Testis (tissue), 3 donors: ENCODE data around the gene DCLRE1B. TPM values are rescaled to one million over a fixed set of nuclear protein-coding genes. Genes with fewer than 3 reads are reported as not detected.

ENCODE experiments used
- DNase-seq: peaks from one replicate; pipeline ENCODE4 v3.0.0-alpha.2; 2019
- H3K27ac ChIP-seq, 2 donors: fragments of 200-600 bp; sonication (generic); one replicate each; pipeline ENCODE4 v1.5.1; 2019
- H3K27me3 ChIP-seq: fragments of 200-600 bp; sonication (generic); one replicate; pipeline ENCODE4 v1.5.1; 2019
- H3K36me3 ChIP-seq: fragments of 200-600 bp; sonication (generic); one replicate; pipeline ENCODE4 v1.5.1; 2017; ENCODE audit warnings: low read depth; ENCODE audit errors: missing control alignments
- H3K4me1 ChIP-seq: fragments of 200-600 bp; sonication (generic); one replicate; pipeline ENCODE4 v1.5.1; 2019
- H3K4me3 ChIP-seq, 2 donors: fragments of 200-600 bp; sonication (generic); one replicate each; pipeline ENCODE4 v1.5.1; 2017 to 2019
- H3K9me3 ChIP-seq: fragments of 200-600 bp; sonication (generic); one replicate; pipeline ENCODE4 v1.5.1; 2017
- POLR2A ChIP-seq: fragments of 450-650 bp; IDR thresholded peaks from one replicate; pipeline ENCODE4 v1.6.1; 2017; ENCODE audit warnings: antibody characterized with exemption, mild to moderate bottlenecking, moderate library complexity
- WGBS, 2 donors: methylation state at CpG; one replicate each; pipeline ENCODE4 v1.1.5; 2018; 5-methylcytosine and 5-hydroxymethylcytosine counted together
- intact Hi-C: fragments of 100-400 bp; cut with DNase I; formaldehyde crosslinking; loops from one replicate; pipeline ENCODE4 v1.15.1; 2023; ENCODE audit warnings: low total_unique reads
- polyA plus RNA-seq: library from polyadenylated mRNA; stranded (reverse); fragments of 350-450 nt; fragmentation: Illumina TruSeq; extraction: RNeasy Lipid Tissue Mini Kit (QIAGEN cat#74804); gene quantifications from one replicate; pipeline ENCODE4 v1.2.3, GENCODE V29; 2014; ENCODE audit warnings: low read depth, low replicate concordance; ENCODE audit not compliant: insufficient read depth
- total RNA-seq, 2 donors: library from RNA; depleted of rRNA; stranded (reverse); fragments of >200 nt; gene quantifications; one replicate each; pipeline ENCODE4 v1.2.3, GENCODE V29; 2016
- TF ChIP-seq, protein P1 (sequence below), 3 experiments: fragments of 450-650 bp in 2 of 3; fragments of 200-600 bp in 1 of 3; sonication (generic) in 1 of 3; IDR thresholded peaks; one replicate each; pipeline ENCODE4 v1.5.1; 2016 to 2019; ENCODE audit warnings: antibody characterized with exemption in 3 of 3, mild to moderate bottlenecking in 2 of 3, moderate library complexity in 1 of 3

DCLRE1B gene
- total and polyA plus RNA-seq, 3 donors from 2014 or later: 6.7 to 8.3 (median 7.7) TPM

DNA sequence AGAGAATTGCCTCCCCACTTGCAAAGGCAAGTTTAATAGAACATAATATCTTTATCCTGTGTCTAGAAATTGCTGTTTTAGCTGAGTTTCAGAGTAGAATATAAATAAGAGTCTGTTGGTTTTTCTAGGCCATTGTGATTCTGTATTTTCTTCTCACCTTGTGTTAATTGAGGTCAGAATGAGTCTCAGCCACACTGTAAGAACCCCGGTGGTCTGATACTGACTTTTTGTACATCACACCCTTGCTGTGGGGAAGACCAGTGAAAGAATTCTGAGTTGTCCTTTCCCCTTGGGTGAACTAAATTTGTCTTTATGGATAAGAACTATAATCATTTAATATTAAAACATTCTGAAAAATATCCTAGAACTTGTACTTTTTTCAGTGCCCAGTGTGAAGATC lies 30.8 kb downstream of the DCLRE1B start:
- Histone ChIP-seq H3K4me3 (no peak overlapping the region), H3K36me3 (no peaks in the 10 kb centered on the region), H3K4me1 (peaks cover 42% of the 10 kb centered on the region), H3K27me3 (no peaks in the 10 kb centered on the region), H3K27ac (no peak overlapping the region), H3K9me3 (no peaks in the 10 kb centered on the region)
- intact Hi-C loops: no loop called here
- no peak for DNase-seq
- TF ChIP-seq, protein P1, sequence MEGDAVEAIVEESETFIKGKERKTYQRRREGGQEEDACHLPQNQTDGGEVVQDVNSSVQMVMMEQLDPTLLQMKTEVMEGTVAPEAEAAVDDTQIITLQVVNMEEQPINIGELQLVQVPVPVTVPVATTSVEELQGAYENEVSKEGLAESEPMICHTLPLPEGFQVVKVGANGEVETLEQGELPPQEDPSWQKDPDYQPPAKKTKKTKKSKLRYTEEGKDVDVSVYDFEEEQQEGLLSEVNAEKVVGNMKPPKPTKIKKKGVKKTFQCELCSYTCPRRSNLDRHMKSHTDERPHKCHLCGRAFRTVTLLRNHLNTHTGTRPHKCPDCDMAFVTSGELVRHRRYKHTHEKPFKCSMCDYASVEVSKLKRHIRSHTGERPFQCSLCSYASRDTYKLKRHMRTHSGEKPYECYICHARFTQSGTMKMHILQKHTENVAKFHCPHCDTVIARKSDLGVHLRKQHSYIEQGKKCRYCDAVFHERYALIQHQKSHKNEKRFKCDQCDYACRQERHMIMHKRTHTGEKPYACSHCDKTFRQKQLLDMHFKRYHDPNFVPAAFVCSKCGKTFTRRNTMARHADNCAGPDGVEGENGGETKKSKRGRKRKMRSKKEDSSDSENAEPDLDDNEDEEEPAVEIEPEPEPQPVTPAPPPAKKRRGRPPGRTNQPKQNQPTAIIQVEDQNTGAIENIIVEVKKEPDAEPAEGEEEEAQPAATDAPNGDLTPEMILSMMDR (IDR thresholded peaks at IDR 0.05): no peak
- TF ChIP-seq POLR2A: no peak
- 59 to 70% methylated on average over 1 of the region's 1 CpG for WGBS, 2 donors

DNA sequence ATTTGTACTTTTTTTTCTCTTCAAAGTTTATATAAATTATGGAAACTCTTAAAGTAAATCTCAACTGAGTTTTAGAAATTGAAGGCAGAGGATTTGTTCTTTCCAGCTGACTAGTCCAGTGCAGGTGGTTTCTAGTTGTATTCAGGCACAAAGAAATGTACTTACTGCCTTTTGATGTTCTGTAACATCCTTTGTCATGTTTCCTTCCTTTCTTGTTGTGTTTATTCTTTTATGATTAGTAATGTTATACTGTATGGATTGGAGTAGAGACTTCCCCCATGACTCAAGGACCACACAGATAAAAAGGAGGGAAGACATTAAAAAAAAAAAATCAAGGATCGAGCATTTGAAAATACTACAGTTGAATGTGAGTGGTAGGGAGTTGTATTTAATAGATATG lies 32.0 kb downstream of the DCLRE1B start:
- 62 to 67% methylated on average over 1 of the region's 1 CpG for WGBS, 2 donors
- H3K36me3 ChIP-seq: no peaks in the 10 kb centered on the region

DNA sequence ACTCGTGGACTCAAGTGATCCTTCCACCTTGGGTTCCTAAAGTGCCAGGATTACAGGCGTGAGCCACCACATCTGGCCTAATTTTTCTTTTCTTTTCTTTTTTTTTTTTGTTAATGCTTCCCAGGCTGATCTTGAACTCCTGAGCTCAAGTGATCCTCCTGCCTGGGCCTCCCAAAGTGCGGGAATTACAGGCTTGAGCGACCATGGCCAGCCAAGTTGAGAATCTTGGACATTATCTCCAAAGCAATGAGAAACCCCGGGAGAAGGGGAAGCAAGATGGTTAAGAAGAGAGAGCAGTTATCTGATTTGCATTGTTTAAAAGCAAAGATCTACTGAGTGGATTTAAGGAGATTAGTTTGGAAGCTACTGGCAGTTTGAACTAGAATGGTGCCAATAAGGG lies 33.1 kb downstream of the DCLRE1B start:
- Histone ChIP-seq H3K4me1 (peaks cover 20% of the 10 kb centered on the region), H3K27ac (peak overlapping the region in 1 of 2 donors; percentile 8), H3K4me3 (no peak overlapping the region), H3K27me3 (no peaks in the 10 kb centered on the region), H3K9me3 (no peaks in the 10 kb centered on the region), H3K36me3 (no peaks in the 10 kb centered on the region)
- intact Hi-C loops: no loop called here
- no peak for DNase-seq
- TF ChIP-seq, protein P1 (IDR thresholded peaks at IDR 0.05): no peak
- no peak for TF ChIP-seq POLR2A
- 72 to 92% methylated on average over 5 of the region's 5 CpGs for WGBS, 2 donors

More for the DNA sequence above, 32.0 kb downstream of the DCLRE1B start:
- Histone ChIP-seq H3K9me3 (no peaks in the 10 kb centered on the region), H3K27ac (no peak overlapping the region), H3K4me3 (no peak overlapping the region), H3K27me3 (no peaks in the 10 kb centered on the region), H3K4me1 (peaks cover 31% of the 10 kb centered on the region)
- intact Hi-C loops: no loop called here
- no peak for TF ChIP-seq POLR2A
- TF ChIP-seq, protein P1 (IDR thresholded peaks at IDR 0.05): no peak
- no peak for DNase-seq

DNA sequence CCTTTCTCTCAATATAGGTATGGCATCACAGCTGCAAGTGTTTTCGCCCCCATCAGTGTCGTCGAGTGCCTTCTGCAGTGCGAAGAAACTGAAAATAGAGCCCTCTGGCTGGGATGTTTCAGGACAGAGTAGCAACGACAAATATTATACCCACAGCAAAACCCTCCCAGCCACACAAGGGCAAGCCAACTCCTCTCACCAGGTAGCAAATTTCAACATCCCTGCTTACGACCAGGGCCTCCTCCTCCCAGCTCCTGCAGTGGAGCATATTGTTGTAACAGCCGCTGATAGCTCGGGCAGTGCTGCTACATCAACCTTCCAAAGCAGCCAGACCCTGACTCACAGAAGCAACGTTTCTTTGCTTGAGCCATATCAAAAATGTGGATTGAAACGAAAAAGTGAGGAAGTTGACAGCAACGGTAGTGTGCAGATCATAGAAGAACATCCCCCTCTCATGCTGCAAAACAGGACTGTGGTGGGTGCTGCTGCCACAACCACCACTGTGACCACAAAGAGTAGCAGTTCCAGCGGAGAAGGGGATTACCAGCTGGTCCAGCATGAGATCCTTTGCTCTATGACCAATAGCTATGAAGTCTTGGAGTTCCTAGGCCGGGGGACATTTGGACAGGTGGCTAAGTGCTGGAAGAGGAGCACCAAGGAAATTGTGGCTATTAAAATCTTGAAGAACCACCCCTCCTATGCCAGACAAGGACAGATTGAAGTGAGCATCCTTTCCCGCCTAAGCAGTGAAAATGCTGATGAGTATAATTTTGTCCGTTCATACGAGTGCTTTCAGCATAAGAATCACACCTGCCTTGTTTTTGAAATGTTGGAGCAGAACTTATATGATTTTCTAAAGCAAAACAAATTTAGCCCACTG lies 35.5 kb downstream of the DCLRE1B start:
- 65 to 81% methylated on average over 16 of the region's 16 CpGs for WGBS, 2 donors
- H3K27ac ChIP-seq: peak overlapping the region; percentile 10 to 73
- H3K4me3 ChIP-seq: no peak overlapping the region
- DNase-seq: no peak
- no peaks in the 10 kb centered on the region for H3K9me3 ChIP-seq
- H3K27me3 ChIP-seq: no peaks in the 10 kb centered on the region
- H3K4me1 ChIP-seq: peaks cover 18% of the 10 kb centered on the region
- TF ChIP-seq POLR2A: no peak
- TF ChIP-seq, protein P1 (IDR thresholded peaks at IDR 0.05): no peak
- intact Hi-C loops: no loop called here
- no peaks in the 10 kb centered on the region for H3K36me3 ChIP-seq

DNA sequence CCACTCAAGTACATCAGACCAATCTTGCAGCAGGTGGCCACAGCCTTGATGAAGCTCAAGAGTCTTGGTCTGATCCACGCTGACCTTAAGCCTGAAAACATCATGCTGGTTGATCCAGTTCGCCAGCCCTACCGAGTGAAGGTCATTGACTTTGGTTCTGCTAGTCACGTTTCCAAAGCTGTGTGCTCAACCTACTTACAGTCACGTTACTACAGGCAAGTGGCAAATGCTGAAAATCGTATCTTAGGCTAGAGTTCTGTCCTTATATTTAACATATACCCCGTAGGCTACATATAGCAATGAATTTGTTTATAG lies 36.1 kb downstream of the DCLRE1B start:
- WGBS, 2 donors: 66 to 83% methylated on average over 7 of the region's 7 CpGs
- no peak for TF ChIP-seq POLR2A
- TF ChIP-seq, protein P1 (IDR thresholded peaks at IDR 0.05): no peak
- intact Hi-C loops: no loop called here
- no peaks in the 10 kb centered on the region for H3K36me3 ChIP-seq
- peaks cover 18% of the 10 kb centered on the region for H3K4me1 ChIP-seq
- H3K27ac ChIP-seq: peak overlapping the region in 1 of 2 donors; percentile 73
- no peak overlapping the region for H3K4me3 ChIP-seq
- no peaks in the 10 kb centered on the region for H3K9me3 ChIP-seq
- DNase-seq: no peak
- H3K27me3 ChIP-seq: no peaks in the 10 kb centered on the region
